K562 (cell line): Measurements from ENCODE around the gene TMEM184A. TPM values are rescaled to one million over a fixed set of nuclear protein-coding genes. Genes with fewer than 3 reads are reported as not detected.

ENCODE experiments used
- ATAC-seq: fragments of 200-7000 bp; cut with Tn5 transposase; 3 replicates; pipeline ENCODE4 v1.9.1; 2020; ENCODE audit warnings: moderate library complexity
- BruUV-seq: library from RNA; stranded (reverse); fragments of 400-500 nt; replicated peaks from 2 replicates; lab custom pipeline; 2021; lab: Mats Ljungman, UMichigan
- CTCF ChIA-PET: fragments of 300-600 bp; formaldehyde crosslinking; extraction: SDS; loops from one replicate; lab custom pipeline; 2021; ENCODE audit warnings: low intra/inter-chr PET ratio; lab: Yijun Ruan, JAX
- POLR2A ChIA-PET: fragments of 300-600, 350-650 bp; sonication (Branson Sonifier 250); formaldehyde crosslinking; extraction: SDS; loops from one replicate; lab custom pipeline; 2021; ENCODE audit warnings: antibody characterized with exemption, inconsistent platforms; lab: Yijun Ruan, JAX
- DNase-seq, 4 experiments: peaks; one replicate each; pipeline versions ENCODE4 v3.0.0 to v3.0.0-alpha.2; 2011 to 2018; ENCODE audit warnings: low spot score in 3 of 4, mixed read lengths in 3 of 4; ENCODE audit errors: extremely low read depth in 1 of 4
- FAIRE-seq: peaks from 2 replicates; lab custom pipeline; 2011; peaks lifted over from hg19 to GRCh38; lab: Jason Lieb, UNC
- H2AFZ ChIP-seq: 2 replicates; pipeline ENCODE4 v1.6.0; 2011; ENCODE audit warnings: low read depth, low read length, control low read depth, inconsistent platforms
- H3K27ac ChIP-seq: fragments of 200-600 bp; 3 replicates; pipeline ENCODE4 v1.8.0; 2011; ENCODE audit warnings: low read depth, mild to moderate bottlenecking, control low read depth, inconsistent platforms, low read length, moderate library complexity, mixed read lengths; ENCODE audit errors: extremely low read depth
- H3K27me3 ChIP-seq, 2 experiments: fragments of 300-600 bp in 1 of 2; 2 replicates in 1 of 2; 3 replicates in 1 of 2; pipeline versions ENCODE4 v1.6.0 to v1.8.0; 2011; ENCODE audit warnings: inconsistent platforms in 2 of 2, low read length in 2 of 2, mild to moderate bottlenecking in 1 of 2, mixed read lengths in 1 of 2, moderate library complexity in 1 of 2; ENCODE audit not compliant: control insufficient read depth in 2 of 2, insufficient read depth in 2 of 2
- H3K36me3 ChIP-seq: fragments of 300-600 bp; 3 replicates; pipeline ENCODE4 v1.8.0; 2011; ENCODE audit warnings: mild to moderate bottlenecking, low read length, inconsistent platforms; ENCODE audit not compliant: control insufficient read depth, insufficient read depth
- H3K4me1 ChIP-seq, 2 experiments: fragments of 200-600 bp in 1 of 2; replicated peaks in 1 of 2; 2 replicates in 1 of 2; 3 replicates in 1 of 2; pipeline versions ENCODE4 v1.5.1 to v1.8.0; 2011; ENCODE audit warnings: inconsistent platforms in 2 of 2, low read length in 2 of 2, mild to moderate bottlenecking in 1 of 2, mixed read lengths in 1 of 2, moderate library complexity in 1 of 2; ENCODE audit not compliant: control insufficient read depth in 2 of 2, insufficient read depth in 2 of 2
- H3K4me2 ChIP-seq: 2 replicates; pipeline ENCODE4 v1.6.1; 2011; ENCODE audit warnings: low read length, control low read depth, inconsistent platforms, mixed read lengths; ENCODE audit not compliant: insufficient read depth
- H3K4me3 ChIP-seq: fragments of 200-600 bp; sonication (generic), shearing (Covaris generic); 2 replicates; pipeline ENCODE4 v1.5.1; 2016; ENCODE audit warnings: control low read depth, inconsistent platforms
- H3K79me2 ChIP-seq: fragments of 200-600 bp; 3 replicates; pipeline ENCODE4 v1.8.0; 2011; ENCODE audit warnings: low read length, inconsistent platforms; ENCODE audit not compliant: control insufficient read depth, insufficient read depth
- H3K9ac ChIP-seq, 2 experiments: 2 replicates each; pipeline versions ENCODE4 v1.6.0 to v1.6.1; 2011; ENCODE audit warnings: low read depth in 2 of 2, low read length in 2 of 2, control low read depth in 1 of 2, inconsistent platforms in 1 of 2, mild to moderate bottlenecking in 1 of 2, mixed read lengths in 1 of 2; ENCODE audit not compliant: insufficient read depth in 1 of 2
- H3K9me1 ChIP-seq: one replicate; pipeline ENCODE4 v1.6.0; 2011; ENCODE audit warnings: inconsistent platforms, mild to moderate bottlenecking, low read length, moderate library complexity; ENCODE audit not compliant: control insufficient read depth, insufficient read depth
- H3K9me3 ChIP-seq: replicated peaks from 2 replicates; pipeline ENCODE4 v1.5.1; 2011; ENCODE audit warnings: low read depth, low read length, inconsistent platforms; ENCODE audit not compliant: control insufficient read depth, insufficient read depth
- H4K20me1 ChIP-seq: replicated peaks from 2 replicates; pipeline ENCODE4 v1.6.1; 2011; ENCODE audit warnings: low read length, inconsistent platforms, mixed read lengths; ENCODE audit not compliant: control insufficient read depth, insufficient read depth
- ATF1 ChIP-seq, 2 experiments: fragments of 450-650 bp in 1 of 2; IDR thresholded peaks; 2 replicates each; pipeline ENCODE4 v1.6.1; 2016; ENCODE audit warnings: missing compliant biosample characterization in 1 of 2, missing genetic modification characterization in 1 of 2
- CAMTA2 ChIP-seq: fragments of 250-450 bp; sonication (Bioruptor Pico); conservative IDR thresholded peaks from 2 replicates; pipeline ENCODE4 v1.5.1; 2022
- ELF1 ChIP-seq: fragments of 200-800 bp; sonication (Bioruptor generic); IDR thresholded peaks from 2 replicates; pipeline ENCODE4 v1.6.1; 2016; ENCODE audit warnings: missing genetic modification characterization, missing compliant biosample characterization
- FUS ChIP-seq: fragments of 200-400 bp; formaldehyde crosslinking; optimal IDR thresholded peaks from 2 replicates; pipeline ENCODE3; 2017; ENCODE audit warnings: low read depth, low read length
- HDGF ChIP-seq: fragments of 450-650 bp; IDR thresholded peaks from 2 replicates; pipeline ENCODE4 v1.6.1; 2016
- HMBOX1 ChIP-seq: sonication (generic); IDR thresholded peaks from 2 replicates; pipeline ENCODE4 v1.6.1; 2016
- HOXB6 ChIP-seq: fragments of 250-450 bp; sonication (Bioruptor Pico); IDR thresholded peaks from 2 replicates; pipeline ENCODE4 v1.5.1; 2022; ENCODE audit warnings: mild to moderate bottlenecking, borderline replicate concordance
- LCOR ChIP-seq: sonication (generic); formaldehyde crosslinking; IDR thresholded peaks from 2 replicates; pipeline ENCODE4 v1.8.0; 2022; ENCODE audit warnings: mild to moderate bottlenecking, missing genetic modification reagents
- PATZ1 ChIP-seq: fragments of 250-450 bp; sonication (Bioruptor Pico); IDR thresholded peaks from 2 replicates; pipeline ENCODE4 v1.5.0; 2020; ENCODE audit warnings: mild to moderate bottlenecking, borderline replicate concordance
- PCBP2 ChIP-seq: fragments of 200-400 bp; formaldehyde crosslinking; IDR thresholded peaks from 2 replicates; pipeline ENCODE4 v1.6.1; 2018; ENCODE audit warnings: low read length, low read depth, mild to moderate bottlenecking, moderate library complexity; ENCODE audit not compliant: poor library complexity, severe bottlenecking
- RFX7 ChIP-seq: fragments of 250-450 bp; sonication (Bioruptor Pico); IDR thresholded peaks from 2 replicates; pipeline ENCODE4 v1.5.1; 2021; ENCODE audit warnings: mild to moderate bottlenecking
- STAT5B ChIP-seq: fragments of 250-450 bp; sonication (Bioruptor Pico); IDR thresholded peaks from 2 replicates; pipeline ENCODE4 v1.8.0; 2021; ENCODE audit warnings: mild to moderate bottlenecking, inconsistent platforms
- VEZF1 ChIP-seq: fragments of 200-800 bp; sonication (Bioruptor generic); IDR thresholded peaks from 2 replicates; pipeline ENCODE4 v1.6.1; 2017; ENCODE audit warnings: missing genetic modification characterization, missing compliant biosample characterization
- ZFX ChIP-seq: sonication (generic); formaldehyde crosslinking; IDR thresholded peaks from 2 replicates; pipeline ENCODE4 v1.8.0; 2022; ENCODE audit warnings: mild to moderate bottlenecking, missing genetic modification reagents, moderate library complexity
- ZNF143 ChIP-seq: sonication (generic); formaldehyde crosslinking; IDR thresholded peaks from 2 replicates; pipeline ENCODE4 v1.9.0; 2022; ENCODE audit warnings: mild to moderate bottlenecking, missing genetic modification reagents
- ZNF41 ChIP-seq: fragments of 250-450 bp; sonication (Bioruptor Pico); conservative IDR thresholded peaks from 2 replicates; pipeline ENCODE4 v1.4.0; 2020; ENCODE audit warnings: mild to moderate bottlenecking
- ZNF76 ChIP-seq: fragments of 250-450 bp; sonication (Bioruptor Pico); IDR thresholded peaks from 2 replicates; pipeline ENCODE4 v1.4.0; 2020; ENCODE audit warnings: mild to moderate bottlenecking, moderate library complexity, borderline replicate concordance
- WGBS: fragments of 100-300 bp; shearing (Covaris generic); methylation state at CpG from one replicate; pipeline ENCODE4 v1.1.6; 2016; ENCODE audit warnings: low coverage, mixed read lengths; ENCODE audit not compliant: insufficient coverage; ENCODE audit errors: missing lambda C conversion rate; 5-methylcytosine and 5-hydroxymethylcytosine counted together
- in situ Hi-C: fragments of 300-500 bp; cut with MboI; formaldehyde crosslinking; loops from 4 replicates; pipeline ENCODE4 v1.15.0; 2018; ENCODE audit warnings: inconsistent platforms, mixed read lengths
- intact Hi-C: fragments of 100-400 bp; cut with micrococcal nuclease; formaldehyde crosslinking; loops from 2 replicates; pipeline ENCODE4 v1.14.2; 2022
- polyA plus RNA-seq, 8 experiments: library from polyadenylated mRNA; depleted of rRNA in 4 of 8; stranded (reverse) in 5 of 8; unstranded in 3 of 8; fragments of >200 nt; fragmentation: Nextera tagmentation in 2 of 8; fragmentation: Illumina TruSeq in 1 of 8; extraction: Ambion mirVana in 2 of 8; extraction: Trizol in 1 of 8; gene quantifications; 2 replicates each; pipeline versions ENCODE4 v1.2.1 to v1.2.3, GENCODE V29; 2011 to 2014; ENCODE audit warnings: inconsistent platforms in 1 of 8, missing spikeins in 1 of 8
- total RNA-seq, 7 experiments: library from RNA; depleted of rRNA in 6 of 7; stranded (reverse); fragments of >200 nt in 6 of 7; fragmentation: Illumina TruSeq in 2 of 7; extraction: Trizol in 2 of 7; gene quantifications; 2 replicates each; pipeline versions ENCODE4 v1.2.1 to v1.2.3, GENCODE V29; 2011 to 2021; ENCODE audit warnings: low replicate concordance in 1 of 7

Gene TMEM184A
- total and polyA plus RNA-seq, 9 of the 15 experiments (the other 6 are each of a cell fraction or from before 2014, with no cell fraction given), result 0.10 to 0.18 (median 0.11) TPM; not detected in 6

GRCh38 chr7:1492640-1493039 lies 63.4 kb downstream of the TMEM184A start:
- ChIA-PET CTCF (no interaction called here), POLR2A (interaction anchor here (0.8 kb wide), 1 partner anchor 50 kb away, joined by 3 read pairs; no protein-coding TSS in a partner anchor)
- Histone ChIP-seq H3K4me2 (no peak overlapping the region), H4K20me1 (no peaks in the 10 kb centered on the region), H3K4me1 (peaks cover 0 to 9% of the 10 kb centered on the region in 2 experiments; a peak in 1 of 5 replicates), H3K9me3 (no peaks in the 10 kb centered on the region), H3K9me1 (no peaks in the 10 kb centered on the region), H3K79me2 (no peaks in the 10 kb centered on the region), H3K9ac (no peak overlapping the region), H3K4me3 (no peak overlapping the region), H3K27ac (no peak overlapping the region), H2AFZ (no peak overlapping the region), H3K27me3 (no peaks in the 10 kb centered on the region), H3K36me3 (peaks cover 87% of the 10 kb centered on the region; the same call in 2 of the 3 replicates)
- DNase-seq (no peak), ATAC-seq (no peak), FAIRE-seq (no peak)
- WGBS, result 97% methylated on average over 11 of the region's 33 CpGs
- no TSS peak for BruUV-seq
- TF ChIP-seq LCOR, result no peak
- TF ChIP-seq ELF1 (tag), result no peak
- no peak for TF ChIP-seq STAT5B (CRISPR knock-in tag)
- no peak for TF ChIP-seq ZNF41 (CRISPR knock-in tag)
- no peak for TF ChIP-seq HOXB6
- no peak for TF ChIP-seq HMBOX1
- no peak for TF ChIP-seq RFX7 (CRISPR knock-in tag)
- TF ChIP-seq PATZ1 (CRISPR knock-in tag), result no peak
- TF ChIP-seq HDGF, result no peak
- no peak for TF ChIP-seq ATF1 (CRISPR knock-in tag; IDR thresholded peaks at IDR 0.05)
- TF ChIP-seq ATF1 (tag; IDR thresholded peaks at IDR 0.05), result no peak
- TF ChIP-seq ZNF76 (CRISPR knock-in tag), result no peak
- TF ChIP-seq VEZF1 (CRISPR knock-in tag), result no peak
- TF ChIP-seq ZFX, result no peak
- TF ChIP-seq FUS, result no peak
- no peak for TF ChIP-seq ZNF143 (CRISPR knock-in tag)
- no peak for TF ChIP-seq CAMTA2 (CRISPR knock-in tag)
- TF ChIP-seq PCBP2, result no peak
- in situ Hi-C loops, result no loop called here
- intact Hi-C loops, result no loop called here
